Renal cortical epithelial cell (primary cell): ENCODE data around the gene CPNE7. TPM values are rescaled to one million over a fixed set of nuclear protein-coding genes. Genes with fewer than 3 reads are reported as not detected.
A peak's percentile ranks its signal among the peaks of the same experiment; 100 is the strongest.
"Not testable (repeated sequence)": the region's sequence is repeated elsewhere in the genome, so short reads cannot be mapped to it uniquely, and the experiment has no call there.

Experiments used
- DNase-seq: peaks from one replicate; pipeline ENCODE4 v3.0.0-alpha.2; 2011; ENCODE audit warnings: low read depth
- total RNA-seq: library from RNA; depleted of rRNA; stranded (reverse); fragments of >200 nt; gene quantifications from 2 replicates; pipeline ENCODE4 v1.2.3, GENCODE V29; 2014

CPNE7 gene
- total RNA-seq, 1 donor from 2014 or later = 11.9 TPM

DNA sequence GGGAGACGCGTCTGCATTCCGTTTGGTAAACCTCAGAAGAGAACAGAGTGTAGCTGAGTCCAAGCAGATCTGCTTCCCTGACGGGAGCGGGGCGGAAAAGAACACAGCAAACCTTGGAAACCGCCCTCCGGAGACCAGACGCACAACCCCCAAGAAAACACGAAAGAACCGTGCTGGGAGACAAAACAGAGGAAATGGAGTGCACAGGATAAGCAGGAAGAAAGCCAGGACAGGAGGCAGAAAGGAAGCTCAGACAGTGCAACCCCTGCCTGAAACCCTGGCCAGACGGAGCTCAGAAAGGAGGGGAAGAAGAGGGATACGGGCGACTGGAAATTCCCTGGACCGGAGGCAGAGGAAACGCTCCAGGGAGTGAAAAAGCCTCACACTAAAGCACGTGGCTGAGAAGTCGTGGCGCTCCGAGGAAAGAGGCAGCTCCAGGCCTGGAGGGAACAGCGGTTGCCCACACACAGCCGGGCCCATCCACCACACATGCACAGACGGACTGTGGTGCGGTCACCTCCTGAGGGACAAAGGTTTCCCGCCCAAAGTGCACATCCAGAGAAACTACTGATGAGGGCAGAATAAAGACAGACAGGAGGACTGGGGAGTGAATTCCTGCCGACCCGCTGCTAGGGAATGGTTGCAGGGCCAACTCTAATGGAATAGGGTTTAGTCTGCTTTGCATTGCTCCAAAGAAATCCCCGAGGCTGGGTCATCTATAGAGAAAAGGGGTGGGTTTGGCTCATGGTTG is 48.1 kb downstream of the CPNE7 start:
- DNase-seq = no peak

- DNase-seq = no peak
These were observed 49.5 kb downstream of the CPNE7 start for GRCh38 chr16:89624777-89625761.

- no peak for DNase-seq
These were observed 54.5 kb downstream of the CPNE7 start for GRCh38 chr16:89629827-89630610.

GRCh38 chr16:89633064-89633631 is 57.6 kb downstream of the CPNE7 start:
- peak; percentile 80 for DNase-seq

GRCh38 chr16:89634463-89635385 is 59.2 kb downstream of the CPNE7 start:
- not testable (repeated sequence) for DNase-seq

DNA sequence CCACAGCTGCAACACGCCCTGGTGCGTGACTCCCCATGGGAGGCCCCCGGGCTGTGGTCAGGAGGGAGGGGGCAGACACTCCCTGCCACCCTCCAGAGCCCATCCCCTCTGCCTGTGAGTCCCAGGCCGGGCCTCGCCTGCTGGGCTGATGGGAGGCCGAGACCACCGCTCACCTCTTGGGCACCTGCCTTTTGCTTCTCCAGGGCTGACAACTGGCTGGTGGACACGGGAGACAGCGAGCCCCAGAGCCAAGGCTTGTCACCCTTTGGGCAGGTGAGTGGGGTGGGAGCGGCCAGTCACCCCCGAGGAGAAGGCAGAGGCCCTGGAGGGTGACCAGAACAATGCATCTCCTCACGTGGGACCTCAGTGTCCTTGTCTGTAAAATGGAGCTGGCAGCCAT is 61.1 kb downstream of the CPNE7 start:
- no peak for DNase-seq

DNA sequence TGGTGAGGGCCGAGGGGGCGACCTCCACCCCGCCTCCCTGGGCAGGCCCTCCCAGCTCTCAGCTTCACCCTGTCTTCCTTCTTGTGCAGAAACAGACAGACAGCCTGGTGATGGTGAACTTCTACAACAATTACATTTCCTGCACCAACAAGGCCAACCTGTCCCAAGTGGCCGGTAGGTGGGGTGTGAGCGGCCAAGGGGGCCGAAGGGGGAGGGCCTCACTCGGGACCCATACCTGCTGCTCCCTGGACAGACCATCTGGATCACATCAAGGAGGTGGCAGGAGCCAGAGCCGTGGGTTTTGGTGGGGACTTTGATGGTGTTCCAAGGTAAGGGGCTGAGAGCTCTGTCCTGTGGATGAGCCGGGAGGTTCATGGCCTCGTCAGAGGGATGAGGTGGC is 61.8 kb downstream of the CPNE7 start:
- DNase-seq = no peak

DNA sequence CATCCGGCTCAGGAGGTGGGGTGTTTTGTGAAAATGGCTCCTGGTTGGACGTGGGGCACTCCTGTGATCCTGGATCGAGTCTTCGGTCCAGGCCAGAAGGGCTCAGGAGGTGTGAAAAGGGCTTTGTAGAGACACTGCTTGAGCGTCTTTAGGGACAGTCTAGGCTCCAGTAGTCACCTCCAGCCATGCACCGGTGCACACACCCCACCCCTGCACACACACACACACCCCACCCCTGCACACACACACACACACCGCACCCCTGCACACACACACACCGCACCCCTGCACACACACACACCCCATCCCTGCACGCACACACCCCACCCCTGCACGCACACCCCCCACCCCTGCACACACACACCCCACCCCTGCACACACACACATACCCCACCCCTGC is 62.9 kb downstream of the CPNE7 start:
- no peak for DNase-seq

- no peak for DNase-seq
These were observed 63.8 kb downstream of the CPNE7 start for GRCh38 chr16:89639385-89639784.

- DNase-seq = peak; percentile 15
These were observed 66.0 kb downstream of the CPNE7 start for GRCh38 chr16:89641458-89642119.

- no peak for DNase-seq
These were observed 67.0 kb downstream of the CPNE7 start for GRCh38 chr16:89642574-89642973.

DNA sequence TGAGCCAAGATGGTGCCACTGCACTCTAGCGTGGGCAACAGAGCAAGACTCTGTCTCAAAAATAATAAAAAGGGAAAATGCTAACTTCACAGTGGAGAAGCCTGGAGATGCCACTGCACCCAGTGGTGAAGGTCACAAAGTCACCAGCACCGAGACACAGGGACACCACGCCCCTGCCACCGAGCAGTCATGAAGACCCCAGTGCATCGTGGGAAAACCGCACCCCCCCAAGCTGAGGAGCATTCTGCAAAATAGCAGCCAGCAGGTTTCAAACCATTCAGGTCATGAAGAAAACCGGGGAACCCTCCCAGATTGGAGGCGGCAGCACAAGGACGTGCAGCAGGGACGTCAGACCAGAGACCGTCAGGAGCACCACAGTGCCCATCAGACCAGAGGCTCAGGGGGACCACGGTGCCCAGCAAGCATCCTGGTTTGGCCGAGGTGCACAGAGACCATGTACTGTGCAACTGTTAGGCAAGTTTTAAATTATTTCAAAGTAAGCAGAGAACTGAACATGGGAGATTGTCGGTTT is 68.3 kb downstream of the CPNE7 start:
- DNase-seq = no peak

DNA sequence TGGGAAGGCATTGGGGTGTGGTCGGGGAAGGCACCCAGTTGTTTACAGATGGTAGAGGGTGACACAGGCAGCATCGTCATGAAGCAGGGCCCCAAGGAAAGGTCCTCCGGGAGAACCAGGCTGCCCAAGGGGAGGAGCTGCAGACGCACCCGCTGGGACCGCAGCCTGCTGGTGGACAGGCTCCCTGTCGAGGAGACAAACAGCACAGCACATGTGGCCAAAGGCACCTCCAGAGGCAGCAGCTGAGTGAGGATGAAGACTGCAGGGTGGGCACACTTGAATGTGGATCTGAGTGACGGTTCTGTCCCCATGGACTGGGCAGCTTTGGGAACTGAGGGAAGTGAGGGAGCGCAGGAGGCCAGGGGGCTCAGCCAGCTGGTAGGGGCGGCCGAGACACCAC is 69.6 kb downstream of the CPNE7 start:
- no peak for DNase-seq

DNA sequence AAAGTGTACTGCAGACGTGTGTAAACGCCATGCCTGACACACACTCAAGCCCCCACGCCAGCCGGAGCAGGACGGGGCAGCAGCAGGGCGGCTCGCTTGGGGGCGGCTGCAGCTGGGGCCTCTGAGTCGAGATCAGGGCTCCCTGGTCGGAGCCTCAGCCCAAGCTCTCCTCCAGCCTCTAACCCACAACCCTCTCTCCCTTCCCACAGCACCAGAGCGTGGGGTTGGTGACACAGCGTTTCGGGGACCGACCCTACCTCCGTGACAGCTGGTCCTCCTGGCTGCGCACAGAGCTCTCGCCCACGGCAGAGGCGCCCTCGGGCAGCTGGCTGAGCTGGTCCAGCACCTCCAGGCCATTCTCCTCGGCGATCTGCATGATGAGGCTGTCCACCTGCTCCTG is 70.7 kb downstream of the CPNE7 start:
- no peak for DNase-seq

Other genes starting within 250 kb of the CPNE7 start
- 32.3 and 96.9 TPM in 2 replicates for gene ANKRD11, start 85.2 kb upstream of the CPNE7 start, total RNA-seq
- 114 and 152 TPM in 2 replicates for gene SPG7, start 67.4 kb upstream of the CPNE7 start, total RNA-seq
- 1,512 and 2,288 TPM in 2 replicates for gene RPL13, start 15.1 kb upstream of the CPNE7 start, total RNA-seq
- 0.50 and 3.1 TPM in 2 replicates for gene DPEP1, start 37.9 kb downstream of the CPNE7 start, total RNA-seq
- 109 and 119 TPM in 2 replicates for gene CHMP1A, start 82.0 kb downstream of the CPNE7 start, total RNA-seq
- 3.0 and 7.9 TPM in 2 replicates for gene SPATA33, start 82.1 kb downstream of the CPNE7 start, total RNA-seq
- gene CDK10, start 110.9 kb downstream of the CPNE7 start, total RNA-seq = 33.9 and 56.5 TPM in 2 replicates
- 22.7 and 34.7 TPM in 2 replicates for gene SPATA2L, start 125.9 kb downstream of the CPNE7 start, total RNA-seq
- 7.1 and 12.6 TPM in 2 replicates for gene VPS9D1, start 145.1 kb downstream of the CPNE7 start, total RNA-seq
- gene ZNF276, start 145.8 kb downstream of the CPNE7 start, total RNA-seq = 10.6 and 20.7 TPM in 2 replicates
- gene FANCA, start 240.9 kb downstream of the CPNE7 start, total RNA-seq = 3.6 and 13.0 TPM in 2 replicates